GM12801 (cell line): ENCODE data around the gene ZSCAN1.

Source experiments
- CTCF ChIP-seq: IDR thresholded peaks from one replicate; pipeline ENCODE4 v1.5.1; 2011; ENCODE audit warnings: control low read depth; ENCODE audit not compliant: insufficient read length; ENCODE audit errors: extremely low read depth

The ZSCAN1 gene

GRCh38 chr19:58097781-58098681, 64.2 kb downstream of the ZSCAN1 start, which contains the start of gene ZSCAN18:
Gene ZSCAN18, minus strand, starts transcription at chr19:58098231. Its CDS starts 7,964 bp downstream, at chr19:58090267.
- TF ChIP-seq CTCF = no peak

- no peak for TF ChIP-seq CTCF
Measured at GRCh38 chr19:58098682-58098998, 64.8 kb downstream of the ZSCAN1 start.
